Stomach (tissue), 9 donors: ENCODE measurements around the gene ATP2B3. TPM values are rescaled to one million over a fixed set of nuclear protein-coding genes. Genes with fewer than 3 reads are reported as not detected.

Source experiments
- DNase-seq, 2 donors: peaks; one replicate each; pipeline versions ENCODE4 v3.0.0 to v3.0.0-alpha.2; 2013 to 2019
- H3K27ac ChIP-seq, 5 donors: fragments of 200-600 bp in 4 of 5; sonication (generic) in 4 of 5; one replicate each; pipeline ENCODE4 v1.5.1; 2013 to 2019; ENCODE audit warnings: mild to moderate bottlenecking in 1 of 5, moderate library complexity in 1 of 5
- H3K27me3 ChIP-seq, 3 donors: fragments of 200-600 bp; sonication (generic); one replicate each; pipeline ENCODE4 v1.5.1; 2017 to 2019; ENCODE audit warnings: mixed run types in 1 of 3
- H3K36me3 ChIP-seq, 4 donors: fragments of 200-600 bp; sonication (generic); 1 replicate in 3 of 4; 2 replicates in 1 of 4; pipeline ENCODE4 v1.5.1; 2016 to 2019
- H3K4me1 ChIP-seq, 4 donors: fragments of 200-600 bp; sonication (generic); one replicate each; pipeline ENCODE4 v1.5.1; 2016 to 2019
- H3K4me3 ChIP-seq, 4 donors: fragments of 200-600 bp; sonication (generic) in 3 of 4; one replicate each; pipeline ENCODE4 v1.5.1; 2016 to 2019; ENCODE audit warnings: mild to moderate bottlenecking in 1 of 4
- H3K9me3 ChIP-seq, 4 donors: fragments of 200-600 bp; sonication (generic); one replicate each; pipeline ENCODE4 v1.5.1; 2016 to 2019
- CTCF ChIP-seq, 7 experiments: fragments of 450-650 bp in 4 of 7; fragments of 200-600 bp in 3 of 7; sonication (generic) in 3 of 7; IDR thresholded peaks; one replicate each; pipeline ENCODE4 v1.5.1; 2016 to 2019; ENCODE audit warnings: antibody characterized with exemption in 7 of 7, control low read depth in 2 of 7, mild to moderate bottlenecking in 1 of 7
- EP300 ChIP-seq: sonication (generic); formaldehyde crosslinking; IDR thresholded peaks from one replicate; pipeline ENCODE4 v1.6.1; 2017; ENCODE audit warnings: antibody characterized with exemption
- POLR2A ChIP-seq, 4 donors: fragments of 450-650 bp; IDR thresholded peaks; one replicate each; pipeline ENCODE4 v1.6.1; 2016; ENCODE audit warnings: antibody characterized with exemption in 4 of 4, control low read depth in 2 of 4, mild to moderate bottlenecking in 1 of 4, moderate library complexity in 1 of 4
- POLR2AphosphoS5 ChIP-seq, 3 donors: sonication (generic); formaldehyde crosslinking; IDR thresholded peaks; one replicate each; pipeline ENCODE4 v1.6.1; 2016; ENCODE audit warnings: antibody characterized with exemption in 3 of 3
- WGBS, 5 donors: extraction: QIAGEN DNeasy Blood & Tissue Kit in 3 of 5; methylation state at CpG; one replicate each; pipeline versions ENCODE4 v1.1.5 to v1.1.7; 2013 to 2018; 5-methylcytosine and 5-hydroxymethylcytosine counted together
- intact Hi-C: fragments of 100-400 bp; cut with DNase I; formaldehyde crosslinking; loops from one replicate; pipeline ENCODE4 v1.15.1; 2023; ENCODE audit warnings: low total_unique reads
- polyA plus RNA-seq, 3 donors: library from polyadenylated mRNA; stranded (reverse); fragments of 200-250 nt; gene quantifications; one replicate each; pipeline ENCODE4 v1.2.3, GENCODE V29; 2013
- total RNA-seq, 5 donors: library from RNA; depleted of rRNA; stranded (reverse); fragments of >200 nt; gene quantifications; one replicate each; pipeline versions ENCODE4 v1.1.0 to v1.2.3, GENCODE V29; 2014 to 2016
- donor health status: healthy with polysubstance abuse.
- donor health status: Bipolar disorder and iron deficiency.
- donor health status: healthy.

ATP2B3 gene
- total and polyA plus RNA-seq, 8 donors = 0.03 to 0.55 TPM; not detected in 6

- H3K36me3 ChIP-seq = no peaks in the 10 kb centered on the region
- no peak overlapping the region for H3K4me3 ChIP-seq
- no peak for DNase-seq
- H3K9me3 ChIP-seq = no peaks in the 10 kb centered on the region
- intact Hi-C loops = no loop called here
- TF ChIP-seq POLR2AphosphoS5 (IDR thresholded peaks at IDR 0.05) (no peak), EP300 (no peak), POLR2A (IDR thresholded peaks at IDR 0.05) (no peak), CTCF (IDR thresholded peaks at IDR 0.05) (no peak)
- no peak overlapping the region for H3K27ac ChIP-seq
- H3K4me1 ChIP-seq = no peaks in the 10 kb centered on the region
- peaks cover 0 to 4% (median 3%) of the 10 kb centered on the region in 3 donors for H3K27me3 ChIP-seq
- 67 to 86% (median 80%) methylated on average over 2 to 7 of the region's 7 CpGs for WGBS, 5 donors
Measured at GRCh38 chrX:153561337-153561736, 43.9 kb downstream of the ATP2B3 start.

GRCh38 chrX:153562546-153562945 lies 45.1 kb downstream of the ATP2B3 start:
- DNase-seq = no peak
- intact Hi-C loops = no loop called here
- no peak overlapping the region for H3K4me3 ChIP-seq
- H3K9me3 ChIP-seq = no peaks in the 10 kb centered on the region
- H3K36me3 ChIP-seq = no peaks in the 10 kb centered on the region
- TF ChIP-seq POLR2AphosphoS5 (IDR thresholded peaks at IDR 0.05) (no peak), CTCF (IDR thresholded peaks at IDR 0.05) (no peak), POLR2A (IDR thresholded peaks at IDR 0.05) (no peak), EP300 (no peak)
- WGBS, 5 donors = 89 to 96% (median 89%) methylated on average over 9 of the region's 9 CpGs
- H3K27ac ChIP-seq = no peak overlapping the region
- peaks cover 0 to 9% (median 0%) of the 10 kb centered on the region in 3 donors for H3K27me3 ChIP-seq
- no peaks in the 10 kb centered on the region for H3K4me1 ChIP-seq

GRCh38 chrX:153564047-153564606 lies 46.7 kb downstream of the ATP2B3 start:
- no peak overlapping the region for H3K27ac ChIP-seq
- DNase-seq = peak in 1 of 2 donors; percentile 37
- H3K4me1 ChIP-seq = no peaks in the 10 kb centered on the region
- H3K9me3 ChIP-seq = no peaks in the 10 kb centered on the region
- no peak overlapping the region for H3K4me3 ChIP-seq
- TF ChIP-seq EP300 (no peak), POLR2A (IDR thresholded peaks at IDR 0.05) (no peak), CTCF (IDR thresholded peaks at IDR 0.05) (no peak), POLR2AphosphoS5 (IDR thresholded peaks at IDR 0.05) (no peak)
- intact Hi-C loops = no loop called here
- H3K36me3 ChIP-seq = no peaks in the 10 kb centered on the region
- WGBS, 5 donors = 71 to 97% (median 76%) methylated on average over 5 to 14 of the region's 14 CpGs
- H3K27me3 ChIP-seq = peaks cover 0 to 9% (median 0%) of the 10 kb centered on the region in 3 donors

- H3K4me1 ChIP-seq = no peaks in the 10 kb centered on the region
- WGBS, 5 donors = 64 to 83% (median 77%) methylated on average over 1 to 9 of the region's 9 CpGs
- TF ChIP-seq EP300 = no peak
- TF ChIP-seq CTCF (IDR thresholded peaks at IDR 0.05) = no peak
- TF ChIP-seq POLR2AphosphoS5 (IDR thresholded peaks at IDR 0.05) = no peak
- TF ChIP-seq POLR2A (IDR thresholded peaks at IDR 0.05) = no peak
Measured at GRCh38 chrX:153565996-153566580, 48.6 kb downstream of the ATP2B3 start.

More at GRCh38 chrX:153565996-153566580, 48.6 kb downstream of the ATP2B3 start:
- Histone ChIP-seq H3K27ac (no peak overlapping the region), H3K9me3 (no peaks in the 10 kb centered on the region), H3K4me3 (no peak overlapping the region), H3K27me3 (peaks cover 0 to 9% (median 0%) of the 10 kb centered on the region in 3 donors), H3K36me3 (no peaks in the 10 kb centered on the region)
- intact Hi-C loops = no loop called here
- no peak for DNase-seq
